Fibroblast of lung (primary cell): ENCODE results near the gene THRAP3. TPM values are rescaled to one million over a fixed set of nuclear protein-coding genes. Genes with fewer than 3 reads are reported as not detected.

Experiments
- DNase-seq, 2 donors: peaks; one replicate each; pipeline versions ENCODE4 v3.0.0 to v3.0.0-alpha.2; 2010; ENCODE audit warnings: low read depth in 2 of 2
- H2AFZ ChIP-seq: 2 replicates; pipeline ENCODE4 v1.5.1; 2012; ENCODE audit warnings: low read length, control low read depth, inconsistent platforms
- H3K27ac ChIP-seq: 2 replicates; pipeline ENCODE4 v1.5.1; 2011; ENCODE audit warnings: low read length, control low read depth; ENCODE audit not compliant: insufficient read depth
- H3K27me3 ChIP-seq: 2 replicates; pipeline ENCODE4 v1.5.1; 2011; ENCODE audit warnings: mild to moderate bottlenecking, low read length; ENCODE audit not compliant: control insufficient read depth, insufficient read depth
- H3K36me3 ChIP-seq: 2 replicates; pipeline ENCODE4 v1.5.1; 2011; ENCODE audit warnings: low read length; ENCODE audit not compliant: control insufficient read depth, insufficient read depth
- H3K4me1 ChIP-seq: 2 replicates; pipeline ENCODE4 v1.5.1; 2011; ENCODE audit warnings: low read length; ENCODE audit not compliant: control insufficient read depth, insufficient read depth; ENCODE audit errors: extremely low read depth
- H3K4me2 ChIP-seq: 2 replicates; pipeline ENCODE4 v1.5.1; 2011; ENCODE audit warnings: low read length, control low read depth; ENCODE audit not compliant: insufficient read depth; ENCODE audit errors: extremely low read depth
- H3K4me3 ChIP-seq, 4 experiments: fragments of 200-600 bp in 1 of 4; sonication (generic) in 1 of 4; replicated peaks in 1 of 4; 2 replicates each; pipeline ENCODE4 v1.5.1; 2011 to 2016; ENCODE audit warnings: low read length in 4 of 4, low read depth in 3 of 4, mild to moderate bottlenecking in 3 of 4, control low read depth in 2 of 4, inconsistent platforms in 1 of 4, mixed read lengths in 1 of 4; ENCODE audit not compliant: insufficient read depth in 1 of 4; ENCODE audit errors: control extremely low read depth in 1 of 4
- H3K79me2 ChIP-seq: 2 replicates; pipeline ENCODE4 v1.5.1; 2012; ENCODE audit warnings: mild to moderate bottlenecking, low read length, inconsistent platforms; ENCODE audit not compliant: control insufficient read depth, insufficient read depth
- H3K9ac ChIP-seq: 2 replicates; pipeline ENCODE4 v1.5.1; 2011; ENCODE audit warnings: mild to moderate bottlenecking, low read length, control low read depth; ENCODE audit not compliant: insufficient read depth
- H3K9me3 ChIP-seq: 2 replicates; pipeline ENCODE4 v1.5.1; 2012; ENCODE audit warnings: low read depth, low read length; ENCODE audit not compliant: control insufficient read depth, insufficient read depth
- H4K20me1 ChIP-seq: 2 replicates; pipeline ENCODE4 v1.5.1; 2011; ENCODE audit warnings: low read length; ENCODE audit not compliant: control insufficient read depth, insufficient read depth; ENCODE audit errors: extremely low read depth
- EZH2 ChIP-seq: IDR thresholded peaks from 2 replicates; pipeline ENCODE4 v1.5.1; 2012; ENCODE audit warnings: low read length, control low read depth, mild to moderate bottlenecking; ENCODE audit errors: missing control alignments
- polyA plus RNA-seq, 2 donors: library from polyadenylated mRNA; depleted of rRNA in 1 of 2; stranded (reverse) in 1 of 2; unstranded in 1 of 2; fragments of >200 nt; gene quantifications; 2 replicates each; pipeline ENCODE4 v1.2.1, GENCODE V29; 2011 to 2012; ENCODE audit warnings: missing spikeins in 1 of 2
- total RNA-seq: library from RNA; depleted of rRNA; stranded (reverse); fragments of >200 nt; gene quantifications from 2 replicates; pipeline ENCODE4 v1.2.1, GENCODE V29; 2014
- TF ChIP-seq, protein P1 (sequence below), 2 donors: IDR thresholded peaks in 1 of 2; conservative IDR thresholded peaks in 1 of 2; 1 replicate in 1 of 2; 2 replicates in 1 of 2; pipeline ENCODE4 v1.5.1; 2011 to 2012; ENCODE audit warnings: low read length in 2 of 2, control low read depth in 1 of 2, inconsistent platforms in 1 of 2, low read depth in 1 of 2, mild to moderate bottlenecking in 1 of 2

Gene THRAP3
- total and polyA plus RNA-seq, 2 donors (not counting 1 experiment from before 2014, with no cell fraction given), result 92.5 to 97.5 TPM

DNA sequence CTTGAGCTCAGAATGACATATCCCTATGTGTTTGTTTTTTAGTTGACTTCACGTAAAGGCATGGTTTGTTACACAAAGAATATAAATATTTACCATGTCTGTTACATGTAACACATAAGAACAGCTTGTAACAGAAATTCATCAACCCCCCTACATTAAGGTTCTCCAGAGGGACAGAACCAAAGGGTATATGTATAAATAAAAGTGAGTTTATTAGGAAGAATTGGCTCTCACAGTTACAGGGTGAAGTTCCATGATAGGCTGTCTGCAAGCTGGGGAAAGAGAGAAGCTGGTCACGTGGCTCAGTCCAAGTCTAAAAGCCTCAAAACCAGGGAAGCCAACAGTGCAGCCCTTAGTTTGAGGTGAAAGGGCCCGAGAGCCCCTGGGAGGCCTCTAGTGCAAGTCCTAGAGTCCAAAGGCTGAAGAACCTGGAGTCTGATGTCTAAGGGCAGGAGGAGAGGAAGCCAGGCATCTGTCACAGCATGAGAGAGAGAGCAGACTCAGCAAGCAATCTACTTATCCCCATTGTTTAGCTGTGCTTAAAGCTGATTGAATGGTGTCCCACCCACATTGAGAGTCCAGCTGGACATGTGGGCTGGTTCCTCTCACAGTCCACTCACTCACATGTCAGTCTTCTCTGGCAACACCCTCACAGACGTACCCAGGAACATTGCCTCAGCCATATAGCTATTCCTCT is 15.8 kb downstream of the THRAP3 start:
- DNase-seq, result peak in 1 of 2 donors; percentile 86
- Histone ChIP-seq H3K9me3 (no peaks in the 10 kb centered on the region), H3K27ac (peak overlapping the region; percentile 35), H3K9ac (no peak overlapping the region), H3K79me2 (peaks cover 85% of the 10 kb centered on the region), H2AFZ (no peak overlapping the region), H4K20me1 (peaks cover 2% of the 10 kb centered on the region), H3K4me3 (no peak overlapping the region), H3K4me2 (no peak overlapping the region), H3K36me3 (peaks cover 4% of the 10 kb centered on the region), H3K27me3 (no peaks in the 10 kb centered on the region), H3K4me1 (peaks cover 16% of the 10 kb centered on the region)
- TF ChIP-seq, protein P1, sequence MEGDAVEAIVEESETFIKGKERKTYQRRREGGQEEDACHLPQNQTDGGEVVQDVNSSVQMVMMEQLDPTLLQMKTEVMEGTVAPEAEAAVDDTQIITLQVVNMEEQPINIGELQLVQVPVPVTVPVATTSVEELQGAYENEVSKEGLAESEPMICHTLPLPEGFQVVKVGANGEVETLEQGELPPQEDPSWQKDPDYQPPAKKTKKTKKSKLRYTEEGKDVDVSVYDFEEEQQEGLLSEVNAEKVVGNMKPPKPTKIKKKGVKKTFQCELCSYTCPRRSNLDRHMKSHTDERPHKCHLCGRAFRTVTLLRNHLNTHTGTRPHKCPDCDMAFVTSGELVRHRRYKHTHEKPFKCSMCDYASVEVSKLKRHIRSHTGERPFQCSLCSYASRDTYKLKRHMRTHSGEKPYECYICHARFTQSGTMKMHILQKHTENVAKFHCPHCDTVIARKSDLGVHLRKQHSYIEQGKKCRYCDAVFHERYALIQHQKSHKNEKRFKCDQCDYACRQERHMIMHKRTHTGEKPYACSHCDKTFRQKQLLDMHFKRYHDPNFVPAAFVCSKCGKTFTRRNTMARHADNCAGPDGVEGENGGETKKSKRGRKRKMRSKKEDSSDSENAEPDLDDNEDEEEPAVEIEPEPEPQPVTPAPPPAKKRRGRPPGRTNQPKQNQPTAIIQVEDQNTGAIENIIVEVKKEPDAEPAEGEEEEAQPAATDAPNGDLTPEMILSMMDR (conservative IDR thresholded peaks at IDR 0.05 in 1 of 2, IDR thresholded peaks at IDR 0.05 in 1 of 2; ENCODE audit: low read depth in 1 of 2, low read length in 2 of 2), result no peak
- TF ChIP-seq EZH2, result no peak

DNA sequence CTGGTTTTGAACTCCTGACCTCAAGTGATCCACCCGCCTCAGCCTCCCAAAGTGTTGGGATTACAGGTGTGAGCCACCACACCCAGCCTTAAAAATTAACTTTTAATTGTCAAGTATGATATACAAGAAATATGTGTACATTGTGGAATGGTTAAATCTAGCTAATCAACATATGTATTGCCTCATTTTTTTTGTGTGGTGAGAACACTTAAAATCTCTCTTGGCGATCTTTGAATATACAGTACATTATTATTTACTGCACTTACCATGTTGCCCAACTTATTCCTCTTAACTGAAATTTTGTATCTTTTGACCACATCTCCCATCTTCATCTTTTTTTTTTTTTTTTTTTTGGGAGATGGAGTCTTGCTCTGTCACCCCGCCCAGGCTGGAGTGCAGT is 23.3 kb downstream of the THRAP3 start:
- Histone ChIP-seq H3K4me1 (peaks cover 9% of the 10 kb centered on the region), H3K9ac (no peak overlapping the region), H3K4me3 (no peak overlapping the region), H3K79me2 (peaks cover 85% of the 10 kb centered on the region), H2AFZ (no peak overlapping the region), H3K27me3 (no peaks in the 10 kb centered on the region), H3K9me3 (no peaks in the 10 kb centered on the region), H4K20me1 (peaks cover 10% of the 10 kb centered on the region), H3K27ac (peak overlapping the region; percentile 33), H3K4me2 (no peak overlapping the region), H3K36me3 (peaks cover 4% of the 10 kb centered on the region)
- no peak for TF ChIP-seq EZH2
- TF ChIP-seq, protein P1 (conservative IDR thresholded peaks at IDR 0.05 in 1 of 2, IDR thresholded peaks at IDR 0.05 in 1 of 2; ENCODE audit: low read depth in 1 of 2, low read length in 2 of 2), result no peak
- no peak for DNase-seq

DNA sequence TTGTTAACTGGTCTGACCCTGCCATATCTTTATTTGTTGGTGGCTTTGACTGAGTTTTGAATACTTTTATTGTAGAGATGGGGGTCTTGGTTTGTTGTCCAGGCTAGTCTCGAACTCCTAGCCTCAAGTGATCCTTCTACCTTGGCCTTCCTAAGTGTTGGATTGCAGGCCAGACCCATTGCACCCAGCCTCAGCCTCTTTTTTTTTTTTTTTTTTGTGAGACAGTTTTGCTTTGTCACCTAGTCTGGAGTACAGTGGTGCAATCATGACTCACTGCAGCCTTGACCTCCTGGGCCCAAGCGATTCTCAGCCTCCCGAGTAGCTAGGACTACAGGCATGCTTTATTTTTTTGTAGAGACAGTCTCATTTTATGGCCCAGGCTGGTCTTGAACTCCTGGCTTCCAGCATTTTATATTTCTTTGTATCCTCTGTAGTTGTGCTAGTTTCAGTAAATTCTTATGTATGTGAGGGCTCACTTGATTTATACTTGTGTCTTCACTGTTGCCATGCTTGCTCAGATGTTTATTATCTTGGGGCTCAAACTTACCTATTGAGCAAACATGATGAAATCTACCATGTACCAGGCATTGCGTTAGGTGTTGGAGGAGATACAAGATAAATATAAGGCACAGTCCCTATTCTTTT is 24.1 kb downstream of the THRAP3 start:
- peak; percentile 89 to 95 for DNase-seq
- Histone ChIP-seq H3K79me2 (peaks cover 88% of the 10 kb centered on the region), H4K20me1 (peaks cover 12% of the 10 kb centered on the region), H3K4me2 (no peak overlapping the region), H3K4me1 (peaks cover 10% of the 10 kb centered on the region), H2AFZ (no peak overlapping the region), H3K9ac (no peak overlapping the region), H3K36me3 (peaks cover 4% of the 10 kb centered on the region), H3K9me3 (no peaks in the 10 kb centered on the region), H3K27ac (peak overlapping the region; percentile 33), H3K27me3 (no peaks in the 10 kb centered on the region), H3K4me3 (no peak overlapping the region)
- TF ChIP-seq, protein P1 (conservative IDR thresholded peaks at IDR 0.05 in 1 of 2, IDR thresholded peaks at IDR 0.05 in 1 of 2; ENCODE audit: low read depth in 1 of 2, low read length in 2 of 2), result no peak
- TF ChIP-seq EZH2, result no peak
